ENCODE results near the gene ABCD3.

Gene ABCD3

GRCh38 chr1:94543001-94543400 is 124.8 kb downstream of the ABCD3 start:
- Histone ChIP-seq H3K9ac (ENCODE audit: low read depth, low read length) (no peak overlapping the region), H3K27me3 (ENCODE audit: control insufficient read depth, insufficient read depth, low read length) (peaks cover 32% of the 10 kb centered on the region), H3K9me3 (ENCODE audit: control insufficient read depth, insufficient read depth, low read length) (no peaks in the 10 kb centered on the region), H3K36me3 (ENCODE audit: control insufficient read depth, insufficient read depth, low read length) (no peaks in the 10 kb centered on the region), H3K4me3 (ENCODE audit: low read depth, low read length) (peak overlapping the region; percentile 76), H3K4me1 (ENCODE audit: control insufficient read depth, insufficient read depth, low read length) (peaks cover 13% of the 10 kb centered on the region)

- Histone ChIP-seq H3K9ac (ENCODE audit: low read depth, low read length) (no peak overlapping the region), H3K4me1 (ENCODE audit: control insufficient read depth, insufficient read depth, low read length) (peaks cover 4% of the 10 kb centered on the region), H3K36me3 (ENCODE audit: control insufficient read depth, insufficient read depth, low read length) (no peaks in the 10 kb centered on the region), H3K9me3 (ENCODE audit: control insufficient read depth, insufficient read depth, low read length) (no peaks in the 10 kb centered on the region), H3K27me3 (ENCODE audit: control insufficient read depth, insufficient read depth, low read length) (peaks cover 32% of the 10 kb centered on the region), H3K4me3 (ENCODE audit: low read depth, low read length) (no peak overlapping the region)
Observed at GRCh38 chr1:94543893-94544635, 125.9 kb downstream of the ABCD3 start.

GRCh38 chr1:94544706-94545490 is 126.7 kb downstream of the ABCD3 start:
- no peak overlapping the region for H3K9ac ChIP-seq (ENCODE audit: low read depth, low read length)
- no peaks in the 10 kb centered on the region for H3K36me3 ChIP-seq (ENCODE audit: control insufficient read depth, insufficient read depth, low read length)
- H3K27me3 ChIP-seq (ENCODE audit: control insufficient read depth, insufficient read depth, low read length): peaks cover 32% of the 10 kb centered on the region
- H3K9me3 ChIP-seq (ENCODE audit: control insufficient read depth, insufficient read depth, low read length): no peaks in the 10 kb centered on the region
- no peaks in the 10 kb centered on the region for H3K4me1 ChIP-seq (ENCODE audit: control insufficient read depth, insufficient read depth, low read length)
- H3K4me3 ChIP-seq (ENCODE audit: low read depth, low read length): no peak overlapping the region

- H3K4me1 ChIP-seq (ENCODE audit: control insufficient read depth, insufficient read depth, low read length): peaks cover 21% of the 10 kb centered on the region
- no peaks in the 10 kb centered on the region for H3K27me3 ChIP-seq (ENCODE audit: control insufficient read depth, insufficient read depth, low read length)
Observed at GRCh38 chr1:94549706-94550105, 131.5 kb downstream of the ABCD3 start.

GRCh38 chr1:94550396-94550795 is 132.2 kb downstream of the ABCD3 start:
- H3K9me3 ChIP-seq (ENCODE audit: control insufficient read depth, insufficient read depth, low read length): no peaks in the 10 kb centered on the region
- H3K4me3 ChIP-seq (ENCODE audit: low read depth, low read length): no peak overlapping the region
- no peak overlapping the region for H3K9ac ChIP-seq (ENCODE audit: low read depth, low read length)
- H3K4me1 ChIP-seq (ENCODE audit: control insufficient read depth, insufficient read depth, low read length): peaks cover 21% of the 10 kb centered on the region
- H3K27me3 ChIP-seq (ENCODE audit: control insufficient read depth, insufficient read depth, low read length): no peaks in the 10 kb centered on the region
- H3K36me3 ChIP-seq (ENCODE audit: control insufficient read depth, insufficient read depth, low read length): no peaks in the 10 kb centered on the region

More at GRCh38 chr1:94549706-94550105, 131.5 kb downstream of the ABCD3 start:
- no peaks in the 10 kb centered on the region for H3K9me3 ChIP-seq (ENCODE audit: control insufficient read depth, insufficient read depth, low read length)
- no peak overlapping the region for H3K9ac ChIP-seq (ENCODE audit: low read depth, low read length)
- no peaks in the 10 kb centered on the region for H3K36me3 ChIP-seq (ENCODE audit: control insufficient read depth, insufficient read depth, low read length)
- no peak overlapping the region for H3K4me3 ChIP-seq (ENCODE audit: low read depth, low read length)

GRCh38 chr1:94550800-94551241 is 132.6 kb downstream of the ABCD3 start:
- Histone ChIP-seq H3K36me3 (ENCODE audit: control insufficient read depth, insufficient read depth, low read length) (no peaks in the 10 kb centered on the region), H3K27me3 (ENCODE audit: control insufficient read depth, insufficient read depth, low read length) (no peaks in the 10 kb centered on the region), H3K4me1 (ENCODE audit: control insufficient read depth, insufficient read depth, low read length) (peaks cover 21% of the 10 kb centered on the region), H3K9me3 (ENCODE audit: control insufficient read depth, insufficient read depth, low read length) (no peaks in the 10 kb centered on the region), H3K4me3 (ENCODE audit: low read depth, low read length) (no peak overlapping the region), H3K9ac (ENCODE audit: low read depth, low read length) (no peak overlapping the region)

- no peaks in the 10 kb centered on the region for H3K36me3 ChIP-seq (ENCODE audit: control insufficient read depth, insufficient read depth, low read length)
- H3K4me1 ChIP-seq (ENCODE audit: control insufficient read depth, insufficient read depth, low read length): peaks cover 21% of the 10 kb centered on the region
- no peaks in the 10 kb centered on the region for H3K9me3 ChIP-seq (ENCODE audit: control insufficient read depth, insufficient read depth, low read length)
- H3K27me3 ChIP-seq (ENCODE audit: control insufficient read depth, insufficient read depth, low read length): no peaks in the 10 kb centered on the region
- no peak overlapping the region for H3K9ac ChIP-seq (ENCODE audit: low read depth, low read length)
- H3K4me3 ChIP-seq (ENCODE audit: low read depth, low read length): no peak overlapping the region
Observed at GRCh38 chr1:94551449-94551848, 133.3 kb downstream of the ABCD3 start.

- Histone ChIP-seq H3K9ac (ENCODE audit: low read depth, low read length) (no peak overlapping the region), H3K27me3 (ENCODE audit: control insufficient read depth, insufficient read depth, low read length) (no peaks in the 10 kb centered on the region), H3K36me3 (ENCODE audit: control insufficient read depth, insufficient read depth, low read length) (no peaks in the 10 kb centered on the region), H3K4me1 (ENCODE audit: control insufficient read depth, insufficient read depth, low read length) (peaks cover 21% of the 10 kb centered on the region), H3K4me3 (ENCODE audit: low read depth, low read length) (no peak overlapping the region), H3K9me3 (ENCODE audit: control insufficient read depth, insufficient read depth, low read length) (no peaks in the 10 kb centered on the region)
Observed at GRCh38 chr1:94552071-94552586, 133.9 kb downstream of the ABCD3 start.

- no peaks in the 10 kb centered on the region for H3K9me3 ChIP-seq (ENCODE audit: control insufficient read depth, insufficient read depth, low read length)
- H3K4me3 ChIP-seq (ENCODE audit: low read depth, low read length): no peak overlapping the region
- H3K36me3 ChIP-seq (ENCODE audit: control insufficient read depth, insufficient read depth, low read length): no peaks in the 10 kb centered on the region
- no peak overlapping the region for H3K9ac ChIP-seq (ENCODE audit: low read depth, low read length)
- H3K27me3 ChIP-seq (ENCODE audit: control insufficient read depth, insufficient read depth, low read length): no peaks in the 10 kb centered on the region
- peaks cover 21% of the 10 kb centered on the region for H3K4me1 ChIP-seq (ENCODE audit: control insufficient read depth, insufficient read depth, low read length)
Observed at GRCh38 chr1:94553323-94553730, 135.1 kb downstream of the ABCD3 start.

- no peak overlapping the region for H3K9ac ChIP-seq (ENCODE audit: low read depth, low read length)
- no peaks in the 10 kb centered on the region for H3K36me3 ChIP-seq (ENCODE audit: control insufficient read depth, insufficient read depth, low read length)
- H3K4me1 ChIP-seq (ENCODE audit: control insufficient read depth, insufficient read depth, low read length): peaks cover 21% of the 10 kb centered on the region
- no peaks in the 10 kb centered on the region for H3K27me3 ChIP-seq (ENCODE audit: control insufficient read depth, insufficient read depth, low read length)
- H3K9me3 ChIP-seq (ENCODE audit: control insufficient read depth, insufficient read depth, low read length): no peaks in the 10 kb centered on the region
- no peak overlapping the region for H3K4me3 ChIP-seq (ENCODE audit: low read depth, low read length)
Observed at GRCh38 chr1:94553931-94554330, 135.7 kb downstream of the ABCD3 start.

- Histone ChIP-seq H3K9ac (ENCODE audit: low read depth, low read length) (no peak overlapping the region), H3K9me3 (ENCODE audit: control insufficient read depth, insufficient read depth, low read length) (no peaks in the 10 kb centered on the region), H3K27me3 (ENCODE audit: control insufficient read depth, insufficient read depth, low read length) (no peaks in the 10 kb centered on the region), H3K4me3 (ENCODE audit: low read depth, low read length) (no peak overlapping the region), H3K4me1 (ENCODE audit: control insufficient read depth, insufficient read depth, low read length) (peaks cover 21% of the 10 kb centered on the region), H3K36me3 (ENCODE audit: control insufficient read depth, insufficient read depth, low read length) (no peaks in the 10 kb centered on the region)
Observed at GRCh38 chr1:94554580-94554979, 136.4 kb downstream of the ABCD3 start.

- H3K36me3 ChIP-seq (ENCODE audit: control insufficient read depth, insufficient read depth, low read length): no peaks in the 10 kb centered on the region
- peaks cover 21% of the 10 kb centered on the region for H3K4me1 ChIP-seq (ENCODE audit: control insufficient read depth, insufficient read depth, low read length)
- no peaks in the 10 kb centered on the region for H3K27me3 ChIP-seq (ENCODE audit: control insufficient read depth, insufficient read depth, low read length)
- no peaks in the 10 kb centered on the region for H3K9me3 ChIP-seq (ENCODE audit: control insufficient read depth, insufficient read depth, low read length)
- no peak overlapping the region for H3K4me3 ChIP-seq (ENCODE audit: low read depth, low read length)
- no peak overlapping the region for H3K9ac ChIP-seq (ENCODE audit: low read depth, low read length)
Observed at GRCh38 chr1:94555091-94555490, 136.9 kb downstream of the ABCD3 start.

All from iPS-15b (cell line).